IMR-90 (cell line): ENCODE results near the gene UNC5A. TPM values are rescaled to one million over a fixed set of nuclear protein-coding genes. Genes with fewer than 3 reads are reported as not detected.

Source experiments
- ATAC-seq: fragments of 200-7000 bp; cut with Tn5 transposase; 2 replicates; pipeline ENCODE4 v1.9.1; 2020; ENCODE audit warnings: low read depth, mild to moderate bottlenecking, moderate library complexity
- BruUV-seq: library from RNA; stranded (reverse); fragments of 400-500 nt; replicated peaks from 2 replicates; lab custom pipeline; 2021; lab: Mats Ljungman, UMichigan
- CTCF ChIA-PET: fragments of 300-600 bp; formaldehyde crosslinking; extraction: SDS; loops from one replicate; lab custom pipeline; 2021; ENCODE audit warnings: antibody characterized with exemption; lab: Yijun Ruan, JAX
- POLR2A ChIA-PET: fragments of 300-600 bp; sonication (Branson Sonifier 250); formaldehyde crosslinking; loops from one replicate; lab custom pipeline; 2022; ENCODE audit warnings: antibody characterized with exemption; ENCODE audit not compliant: unreplicated experiment; lab: Charles Lee
- DNase-seq: peaks from one replicate; pipeline ENCODE4 v3.0.0; 2013
- H2AFZ ChIP-seq: replicated peaks from 2 replicates; pipeline ENCODE3; 2013; ENCODE audit warnings: low read length, mild to moderate bottlenecking; ENCODE audit not compliant: poor library complexity
- H2AK5ac ChIP-seq: 2 replicates; pipeline ENCODE4 v1.6.1; 2013; ENCODE audit warnings: low read depth, low read length, inconsistent platforms
- H2AK9ac ChIP-seq: replicated peaks from 2 replicates; pipeline ENCODE3; 2013; ENCODE audit warnings: mild to moderate bottlenecking, low read depth, low read length, moderate library complexity; ENCODE audit not compliant: poor library complexity
- H2BK120ac ChIP-seq: 2 replicates; pipeline ENCODE4 v1.6.1; 2013; ENCODE audit warnings: low read depth, low read length, inconsistent platforms
- H2BK15ac ChIP-seq: 3 replicates; pipeline ENCODE4 v1.6.1; 2013; ENCODE audit warnings: low read depth, low read length, inconsistent platforms
- H2BK20ac ChIP-seq: 2 replicates; pipeline ENCODE4 v1.6.1; 2013; ENCODE audit warnings: low read depth, mild to moderate bottlenecking, inconsistent platforms, low read length, moderate library complexity
- H2BK5ac ChIP-seq: 2 replicates; pipeline ENCODE4 v1.6.1; 2013; ENCODE audit warnings: mild to moderate bottlenecking, low read depth, low read length, inconsistent platforms; ENCODE audit not compliant: poor library complexity, severe bottlenecking
- H3K14ac ChIP-seq: replicated peaks from 2 replicates; pipeline ENCODE4 v1.6.1; 2013; ENCODE audit warnings: low read depth, low read length, inconsistent platforms
- H3K18ac ChIP-seq: 2 replicates; pipeline ENCODE4 v1.6.1; 2013; ENCODE audit warnings: low read depth, low read length, control low read depth
- H3K23ac ChIP-seq: 2 replicates; pipeline ENCODE4 v1.6.1; 2013; ENCODE audit warnings: low read depth, low read length, inconsistent platforms
- H3K27ac ChIP-seq: 2 replicates; pipeline ENCODE4 v1.5.1; 2013; ENCODE audit warnings: mild to moderate bottlenecking, control low read depth, low read length; ENCODE audit not compliant: insufficient read depth
- H3K27me3 ChIP-seq: 2 replicates; pipeline ENCODE4 v1.6.1; 2013; ENCODE audit warnings: low read length; ENCODE audit not compliant: control insufficient read depth, insufficient read depth
- H3K36me3 ChIP-seq: 2 replicates; pipeline ENCODE4 v1.6.1; 2013; ENCODE audit warnings: low read length, mixed read lengths; ENCODE audit not compliant: control insufficient read depth, insufficient read depth
- H3K4ac ChIP-seq: 2 replicates; pipeline ENCODE4 v1.6.1; 2013; ENCODE audit warnings: low read depth, low read length, inconsistent platforms
- H3K4me1 ChIP-seq: 2 replicates; pipeline ENCODE4 v1.6.1; 2013; ENCODE audit warnings: low read length, mixed read lengths; ENCODE audit not compliant: control insufficient read depth, insufficient read depth
- H3K4me2 ChIP-seq: 2 replicates; pipeline ENCODE4 v1.6.1; 2013; ENCODE audit warnings: low read depth, mild to moderate bottlenecking, control low read depth, low read length, moderate library complexity
- H3K4me3 ChIP-seq: 2 replicates; pipeline ENCODE4 v1.5.1; 2013; ENCODE audit warnings: low read depth, mild to moderate bottlenecking, control low read depth, low read length, moderate library complexity; ENCODE audit not compliant: insufficient read depth
- H3K56ac ChIP-seq: 2 replicates; pipeline ENCODE4 v1.6.1; 2013; ENCODE audit warnings: low read length, inconsistent platforms; ENCODE audit not compliant: insufficient read depth; ENCODE audit errors: extremely low read depth
- H3K79me1 ChIP-seq, 2 experiments: 2 replicates each; pipeline ENCODE4 v1.6.1; 2013; ENCODE audit warnings: low read length in 2 of 2, inconsistent platforms in 1 of 2, low read depth in 1 of 2
- H3K9ac ChIP-seq: 2 replicates; pipeline ENCODE4 v1.6.1; 2013; ENCODE audit warnings: low read depth, low read length, control low read depth
- H3K9me1 ChIP-seq: 2 replicates; pipeline ENCODE4 v1.6.1; 2013; ENCODE audit warnings: low read length, inconsistent platforms; ENCODE audit not compliant: insufficient read depth
- H3K9me3 ChIP-seq: 2 replicates; pipeline ENCODE4 v1.6.1; 2013; ENCODE audit warnings: low read length; ENCODE audit not compliant: control insufficient read depth, insufficient read depth
- H4K20me1 ChIP-seq: 2 replicates; pipeline ENCODE4 v1.6.1; 2013; ENCODE audit warnings: low read length, inconsistent platforms; ENCODE audit not compliant: insufficient read depth
- H4K5ac ChIP-seq: 2 replicates; pipeline ENCODE4 v1.6.1; 2013; ENCODE audit warnings: mild to moderate bottlenecking, low read depth, low read length, control low read depth
- H4K8ac ChIP-seq, 2 experiments: 2 replicates each; pipeline ENCODE4 v1.6.1; 2013; ENCODE audit warnings: low read depth in 2 of 2, low read length in 2 of 2, control low read depth in 1 of 2, inconsistent platforms in 1 of 2
- H4K91ac ChIP-seq: 2 replicates; pipeline ENCODE4 v1.6.1; 2013; ENCODE audit warnings: low read depth, low read length, inconsistent platforms; ENCODE audit not compliant: insufficient read depth
- BHLHE40 ChIP-seq: fragments of 150-350 bp; IDR thresholded peaks from 2 replicates; pipeline ENCODE4 v1.6.1; 2016; ENCODE audit warnings: mild to moderate bottlenecking, low read depth, low read length
- CEBPB ChIP-seq: IDR thresholded peaks from 2 replicates; pipeline ENCODE4 v1.6.1; 2012; ENCODE audit warnings: low read depth, low read length, improper control_type of control experiment
- CHD1 ChIP-seq: IDR thresholded peaks from 2 replicates; pipeline ENCODE4 v1.6.1; 2012; ENCODE audit warnings: low read depth, low read length, improper control_type of control experiment
- FOS ChIP-seq: fragments of 150-350 bp; IDR thresholded peaks from 2 replicates; pipeline ENCODE4 v1.6.1; 2016; ENCODE audit warnings: low read depth, low read length
- MAFK ChIP-seq: IDR thresholded peaks from 2 replicates; pipeline ENCODE4 v1.6.1; 2012; ENCODE audit warnings: low read depth, low read length, improper control_type of control experiment
- MAZ ChIP-seq: IDR thresholded peaks from 2 replicates; pipeline ENCODE4 v1.6.1; 2012; ENCODE audit warnings: low read depth, mild to moderate bottlenecking, low read length, improper control_type of control experiment, moderate library complexity, borderline replicate concordance
- MXI1 ChIP-seq: IDR thresholded peaks from 2 replicates; pipeline ENCODE4 v1.6.1; 2012; ENCODE audit warnings: low read depth, mild to moderate bottlenecking, low read length, moderate library complexity, borderline replicate concordance
- NFE2L2 ChIP-seq: fragments of 150-350 bp; IDR thresholded peaks from 2 replicates; pipeline ENCODE4 v1.6.1; 2016; ENCODE audit warnings: low read depth, mild to moderate bottlenecking, low read length
- POLR2A ChIP-seq: IDR thresholded peaks from 2 replicates; pipeline ENCODE4 v1.6.1; 2012; ENCODE audit warnings: mild to moderate bottlenecking, low read depth, low read length
- RAD21 ChIP-seq: IDR thresholded peaks from 2 replicates; pipeline ENCODE4 v1.6.1; 2012; ENCODE audit warnings: low read length, improper control_type of control experiment
- RCOR1 ChIP-seq: IDR thresholded peaks from 2 replicates; pipeline ENCODE4 v1.6.1; 2012; ENCODE audit warnings: mild to moderate bottlenecking, low read length, improper control_type of control experiment; ENCODE audit not compliant: insufficient replicate concordance
- RFX5 ChIP-seq: IDR thresholded peaks from 2 replicates; pipeline ENCODE4 v1.8.0; 2012; ENCODE audit warnings: low read depth, mild to moderate bottlenecking, low read length, moderate library complexity
- SMC3 ChIP-seq: fragments of 150-350 bp; IDR thresholded peaks from 2 replicates; pipeline ENCODE4 v1.6.1; 2016; ENCODE audit warnings: low read depth, mild to moderate bottlenecking, antibody characterized with exemption, low read length, moderate library complexity
- USF2 ChIP-seq: fragments of 150-350 bp; IDR thresholded peaks from 2 replicates; pipeline ENCODE4 v1.6.1; 2017; ENCODE audit warnings: mild to moderate bottlenecking, antibody characterized with exemption, low read length, low read depth
- WGBS, 2 experiments: methylation state at CpG; one replicate each; pipeline versions ENCODE4 v1.1.5 to v1.1.7; 2013; ENCODE audit warnings: missing lambda C conversion rate in 2 of 2; ENCODE audit not compliant: insufficient read length in 1 of 2; ENCODE audit errors: extremely low coverage in 2 of 2; 5-methylcytosine and 5-hydroxymethylcytosine counted together
- dilution Hi-C: fragments of 300-500 bp; cut with HindIII; formaldehyde crosslinking; loops from one replicate; pipeline ENCODE4 v1.14.3; 2018; ENCODE audit warnings: low sequenced_read_pairs; ENCODE audit not compliant: unreplicated experiment
- in situ Hi-C: fragments of 300-500 bp; cut with MboI; formaldehyde crosslinking; loops from 3 replicates; pipeline ENCODE4 v1.14.3; 2019; ENCODE audit warnings: low sequenced_read_pairs, inconsistent platforms, mixed read lengths
- intact Hi-C: fragments of 100-400 bp; cut with micrococcal nuclease; formaldehyde crosslinking; loops from 2 replicates; pipeline ENCODE4 v1.10.0; 2022
- polyA plus RNA-seq, 3 experiments: library from polyadenylated mRNA; depleted of rRNA; stranded (reverse); fragments of >200 nt; gene quantifications; 2 replicates each; pipeline ENCODE4 v1.2.3, GENCODE V29; 2012; ENCODE audit warnings: low replicate concordance in 1 of 3
- total RNA-seq: library from RNA; depleted of rRNA; stranded (reverse); fragments of >200 nt; gene quantifications from 2 replicates; pipeline ENCODE4 v1.2.3, GENCODE V29; 2012
- TF ChIP-seq, protein P1 (sequence below): conservative IDR thresholded peaks from 2 replicates; pipeline ENCODE4 v1.5.1; 2012; ENCODE audit warnings: mild to moderate bottlenecking, low read depth, low read length, improper control_type of control experiment
- TF ChIP-seq, protein P2 (sequence below): fragments of 150-350 bp; IDR thresholded peaks from 2 replicates; pipeline ENCODE4 v1.6.1; 2016; ENCODE audit warnings: low read depth, mild to moderate bottlenecking, low read length, moderate library complexity, borderline replicate concordance

The UNC5A gene
- total and polyA plus RNA-seq, 2 of the 4 experiments (the other 2 are of a cell fraction) = not detected

DNA sequence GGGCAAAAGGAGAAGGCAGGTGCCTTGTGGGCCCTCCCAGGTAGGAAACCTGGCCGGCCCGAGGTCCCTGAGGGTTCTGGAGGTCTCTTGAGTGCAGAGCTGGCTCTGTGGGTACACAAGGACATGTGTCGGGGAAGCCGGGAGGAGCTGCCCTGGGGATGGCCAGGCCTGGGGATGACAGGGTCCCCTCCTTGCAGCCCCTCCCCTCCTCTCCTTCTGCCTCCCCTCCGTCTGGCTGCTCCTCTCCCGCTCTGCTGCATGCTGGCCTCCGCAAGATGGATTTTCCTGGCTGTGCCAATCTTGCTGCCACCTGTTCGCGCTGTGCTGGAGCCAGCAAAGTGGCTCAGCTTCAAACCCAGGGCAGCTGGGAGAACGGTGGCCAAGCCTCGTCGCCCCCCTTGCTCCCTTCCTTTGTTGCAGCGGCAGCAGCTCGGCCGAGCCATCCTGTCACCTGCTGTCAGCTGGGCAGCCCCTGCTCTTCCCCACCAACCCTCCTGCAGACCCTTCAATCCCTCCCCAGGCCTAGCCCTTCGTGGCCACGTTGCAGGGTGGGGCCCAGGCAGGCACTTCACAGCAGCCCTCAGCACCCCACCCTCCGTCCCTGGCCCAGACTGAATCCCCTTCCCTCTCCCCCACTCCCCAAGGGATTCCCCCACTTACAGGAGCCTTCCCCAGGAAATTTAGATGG is 17.6 kb upstream of the UNC5A start:
- H3K27ac ChIP-seq = no peak overlapping the region
- H4K5ac ChIP-seq = no peak overlapping the region
- H2BK20ac ChIP-seq = no peak overlapping the region
- H2BK5ac ChIP-seq = no peak overlapping the region
- no peak for TF ChIP-seq BHLHE40
- TF ChIP-seq MXI1 = no peak
- no peak for TF ChIP-seq RCOR1
- TF ChIP-seq SMC3 = no peak
- no peak for TF ChIP-seq RAD21
- TF ChIP-seq POLR2A = no peak
- no peak for TF ChIP-seq MAZ
- TF ChIP-seq MAFK = no peak
- TF ChIP-seq, protein P1, sequence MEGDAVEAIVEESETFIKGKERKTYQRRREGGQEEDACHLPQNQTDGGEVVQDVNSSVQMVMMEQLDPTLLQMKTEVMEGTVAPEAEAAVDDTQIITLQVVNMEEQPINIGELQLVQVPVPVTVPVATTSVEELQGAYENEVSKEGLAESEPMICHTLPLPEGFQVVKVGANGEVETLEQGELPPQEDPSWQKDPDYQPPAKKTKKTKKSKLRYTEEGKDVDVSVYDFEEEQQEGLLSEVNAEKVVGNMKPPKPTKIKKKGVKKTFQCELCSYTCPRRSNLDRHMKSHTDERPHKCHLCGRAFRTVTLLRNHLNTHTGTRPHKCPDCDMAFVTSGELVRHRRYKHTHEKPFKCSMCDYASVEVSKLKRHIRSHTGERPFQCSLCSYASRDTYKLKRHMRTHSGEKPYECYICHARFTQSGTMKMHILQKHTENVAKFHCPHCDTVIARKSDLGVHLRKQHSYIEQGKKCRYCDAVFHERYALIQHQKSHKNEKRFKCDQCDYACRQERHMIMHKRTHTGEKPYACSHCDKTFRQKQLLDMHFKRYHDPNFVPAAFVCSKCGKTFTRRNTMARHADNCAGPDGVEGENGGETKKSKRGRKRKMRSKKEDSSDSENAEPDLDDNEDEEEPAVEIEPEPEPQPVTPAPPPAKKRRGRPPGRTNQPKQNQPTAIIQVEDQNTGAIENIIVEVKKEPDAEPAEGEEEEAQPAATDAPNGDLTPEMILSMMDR = no peak
- no peak for TF ChIP-seq CEBPB
- TF ChIP-seq RFX5 = no peak
- TF ChIP-seq CHD1 = no peak
- no peak for TF ChIP-seq USF2
- TF ChIP-seq NFE2L2 = no peak
- TF ChIP-seq FOS = no peak
- TF ChIP-seq, protein P2, sequence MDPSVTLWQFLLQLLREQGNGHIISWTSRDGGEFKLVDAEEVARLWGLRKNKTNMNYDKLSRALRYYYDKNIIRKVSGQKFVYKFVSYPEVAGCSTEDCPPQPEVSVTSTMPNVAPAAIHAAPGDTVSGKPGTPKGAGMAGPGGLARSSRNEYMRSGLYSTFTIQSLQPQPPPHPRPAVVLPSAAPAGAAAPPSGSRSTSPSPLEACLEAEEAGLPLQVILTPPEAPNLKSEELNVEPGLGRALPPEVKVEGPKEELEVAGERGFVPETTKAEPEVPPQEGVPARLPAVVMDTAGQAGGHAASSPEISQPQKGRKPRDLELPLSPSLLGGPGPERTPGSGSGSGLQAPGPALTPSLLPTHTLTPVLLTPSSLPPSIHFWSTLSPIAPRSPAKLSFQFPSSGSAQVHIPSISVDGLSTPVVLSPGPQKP = no peak
- H3K23ac ChIP-seq = no peak overlapping the region
- H2BK120ac ChIP-seq = no peak overlapping the region
- ATAC-seq (no peak), DNase-seq (no peak)
- no peaks in the 10 kb centered on the region for H4K20me1 ChIP-seq
- H2BK15ac ChIP-seq = no peak overlapping the region
- no peaks in the 10 kb centered on the region for H3K79me1 ChIP-seq
- no peak overlapping the region for H3K56ac ChIP-seq
- H4K91ac ChIP-seq = no peak overlapping the region
- no peak overlapping the region for H3K18ac ChIP-seq
- H3K4me3 ChIP-seq = no peak overlapping the region
- no peak overlapping the region for H2AK5ac ChIP-seq
- no peak overlapping the region for H3K4me2 ChIP-seq
- 57% methylated on average over 7 of the region's 18 CpGs; no CpG with 5 or more reads in 1 of the 2 experiments for whole genome bisulfite sequencing, 2 experiments
- H3K9ac ChIP-seq = no peak overlapping the region
- no peaks in the 10 kb centered on the region for H3K9me1 ChIP-seq
- no peaks in the 10 kb centered on the region for H3K36me3 ChIP-seq
- H3K14ac ChIP-seq = no peak overlapping the region
- peaks cover 73% of the 10 kb centered on the region for H3K27me3 ChIP-seq
- CTCF ChIA-PET = interaction anchor here (0.9 kb wide), 1 partner anchor 12 kb away, joined by 3 read pairs; no protein-coding TSS in a partner anchor
- no peak overlapping the region for H2AFZ ChIP-seq
- in situ Hi-C loops (no loop called here), dilution Hi-C loops (no loop called here), intact Hi-C loops (no loop called here)
- no peak overlapping the region for H2AK9ac ChIP-seq
- H3K4ac ChIP-seq = no peak overlapping the region
- no peaks in the 10 kb centered on the region for H3K4me1 ChIP-seq
- no peak overlapping the region for H4K8ac ChIP-seq
- POLR2A ChIA-PET = no interaction called here
- no TSS peak for BruUV-seq
- H3K9me3 ChIP-seq = no peaks in the 10 kb centered on the region
